ENCODE data around the gene FAM114A1.

GRCh38 chr4:38870098-38870808, 2.6 kb downstream of the FAM114A1 start:
- TF ChIP-seq POLR2AphosphoS5 (IDR thresholded peaks at IDR 0.05; ENCODE audit: low read depth, low read length) (no peak), SIN3A (IDR thresholded peaks at IDR 0.05; ENCODE audit: borderline replicate concordance, insufficient read depth, low read length) (no peak), REST (IDR thresholded peaks at IDR 0.05; ENCODE audit: insufficient read depth in 1 of 2, low read depth in 2 of 2, low read length in 2 of 2) (no peak), TAF1 (IDR thresholded peaks at IDR 0.05; ENCODE audit: borderline replicate concordance, insufficient read depth, low read length) (no peak), FOXP2 (optimal IDR thresholded peaks at IDR 0.05; ENCODE audit: borderline replicate concordance, extremely low read depth, extremely low read length, insufficient read depth) (no peak)
